T-helper 1 cell treated with Interleukin-12 subunit alpha and Interleukin-12 subunit beta and Interleukin-4 antibody, amounts not matched to agents 30 μg/mL and 1 μg/mL, for 36 hours (primary cell): Measurements from ENCODE around the gene TRIM52.
"Not testable (repeated sequence)": the region's sequence is repeated elsewhere in the genome, so short reads cannot be mapped to it uniquely, and the experiment has no call there.

ENCODE experiments used
- H3K27ac Mint-ChIP-seq: one replicate; pipeline ENCODE4 v1.8.0; 2021; ENCODE audit warnings: mild to moderate bottlenecking, mixed read lengths
- H3K27me3 Mint-ChIP-seq: one replicate; pipeline ENCODE4 v1.8.0; 2021; ENCODE audit warnings: low read depth, mixed read lengths
- H3K36me3 Mint-ChIP-seq: one replicate; pipeline ENCODE4 v1.8.0; 2021; ENCODE audit warnings: low read depth, mixed read lengths
- H3K4me1 Mint-ChIP-seq: one replicate; pipeline ENCODE4 v1.8.0; 2021; ENCODE audit warnings: low read depth, mixed read lengths
- H3K4me3 Mint-ChIP-seq: one replicate; pipeline ENCODE4 v1.8.0; 2021; ENCODE audit warnings: mild to moderate bottlenecking, moderate library complexity, mixed read lengths
- H3K9me3 Mint-ChIP-seq: one replicate; pipeline ENCODE4 v1.8.0; 2021; ENCODE audit warnings: mixed read lengths

Gene TRIM52

GRCh38 chr5:181260720-181261319 is at the start of gene TRIM52:
TRIM52 (minus strand) TSS chr5:181261143; CDS start chr5:181260813, 330 bp downstream.
- Mint-ChIP-seq H3K4me1 (peaks cover 41% of the 10 kb centered on the region), H3K4me3 (peak within 1 kb of the TSS; percentile 99), H3K27me3 (no peaks in the 10 kb centered on the region), H3K36me3 (peaks cover 29% of the 10 kb centered on the region), H3K27ac (peak within 1 kb of the TSS; percentile 94), H3K9me3 (no peaks in the 10 kb centered on the region)

DNA sequence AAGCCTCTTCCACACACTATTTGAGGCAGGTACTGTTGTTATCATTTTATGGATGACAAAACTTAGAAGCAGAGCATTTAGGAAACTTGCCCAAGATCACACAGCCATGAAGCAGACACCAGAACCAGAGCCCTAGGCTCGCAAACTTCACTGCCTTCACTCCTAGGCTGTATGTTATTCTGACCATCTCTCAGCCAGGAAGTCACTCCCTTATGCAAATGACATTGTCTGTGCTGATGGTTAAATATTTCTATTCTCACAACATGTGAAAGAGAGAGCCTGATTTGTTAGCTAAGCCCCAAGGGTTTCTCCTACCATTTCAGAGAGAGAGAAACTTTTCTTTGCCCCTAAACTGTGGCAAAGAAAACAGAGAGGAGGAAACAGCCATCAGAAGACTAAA is 26.4 kb upstream of the TRIM52 start:
- not testable (repeated sequence) for H3K9me3 Mint-ChIP-seq, H3K27ac Mint-ChIP-seq, H3K4me3 Mint-ChIP-seq, H3K27me3 Mint-ChIP-seq, H3K36me3 Mint-ChIP-seq, H3K4me1 Mint-ChIP-seq

GRCh38 chr5:181285962-181286705 is 25.2 kb upstream of the TRIM52 start:
- H3K9me3 Mint-ChIP-seq, H3K27me3 Mint-ChIP-seq, H3K4me3 Mint-ChIP-seq, H3K4me1 Mint-ChIP-seq, H3K36me3 Mint-ChIP-seq, H3K27ac Mint-ChIP-seq: not testable (repeated sequence)

GRCh38 chr5:181283841-181284755 is 23.2 kb upstream of the TRIM52 start:
- H3K27ac Mint-ChIP-seq, H3K4me1 Mint-ChIP-seq, H3K9me3 Mint-ChIP-seq, H3K4me3 Mint-ChIP-seq, H3K27me3 Mint-ChIP-seq, H3K36me3 Mint-ChIP-seq: not testable (repeated sequence)

GRCh38 chr5:181283347-181283746 is 22.4 kb upstream of the TRIM52 start:
- Mint-ChIP-seq H3K9me3 (no peaks in the 10 kb centered on the region), H3K4me3 (no peak overlapping the region), H3K4me1 (no peaks in the 10 kb centered on the region), H3K27me3 (peaks cover under 1% of the 10 kb centered on the region), H3K27ac (no peak overlapping the region), H3K36me3 (no peaks in the 10 kb centered on the region)

DNA sequence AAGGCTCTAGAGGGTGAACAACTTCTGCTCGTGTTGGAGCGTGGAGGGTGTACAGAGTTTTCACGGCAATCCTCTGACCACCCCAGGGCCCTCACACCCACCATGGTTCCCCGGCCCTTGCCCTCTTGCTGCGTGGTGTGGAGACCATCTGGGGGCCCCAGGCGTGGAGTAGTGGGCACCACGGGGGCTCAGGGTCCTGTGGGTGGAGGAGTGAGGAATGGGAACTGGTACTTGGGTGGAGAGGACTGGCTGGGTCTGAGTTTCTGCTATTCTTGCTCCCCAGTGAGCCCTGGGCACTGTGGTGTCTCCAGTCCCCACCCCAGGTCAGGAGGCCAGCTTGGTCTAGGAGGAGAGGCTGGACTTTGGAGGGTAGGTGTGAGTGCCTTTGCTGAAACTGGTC is 21.9 kb upstream of the TRIM52 start:
- Mint-ChIP-seq H3K27ac (no peak overlapping the region), H3K4me3 (no peak overlapping the region), H3K4me1 (no peaks in the 10 kb centered on the region), H3K36me3 (no peaks in the 10 kb centered on the region), H3K9me3 (no peaks in the 10 kb centered on the region), H3K27me3 (peaks cover 3% of the 10 kb centered on the region)

DNA sequence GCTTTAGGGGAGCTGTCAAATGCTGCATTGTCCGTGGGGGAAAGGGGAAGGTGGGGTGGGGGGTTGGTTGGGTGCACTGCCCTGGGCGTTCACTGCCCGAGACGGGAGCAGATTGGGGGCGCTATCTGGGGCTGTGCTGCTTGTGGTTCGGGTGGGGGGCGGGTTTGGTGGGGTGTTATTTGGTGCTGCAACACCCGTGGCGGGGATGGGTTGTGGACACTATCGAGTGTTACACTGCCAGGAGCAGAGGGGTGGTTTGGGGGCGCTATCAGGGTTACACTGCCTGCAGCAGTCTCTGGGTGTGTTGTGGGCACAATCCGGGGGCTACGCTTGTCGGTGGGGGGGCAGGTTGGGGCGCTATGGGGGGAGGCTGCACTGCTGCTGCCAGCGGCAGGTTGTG is 21.5 kb upstream of the TRIM52 start:
- H3K9me3 Mint-ChIP-seq, H3K36me3 Mint-ChIP-seq, H3K4me3 Mint-ChIP-seq, H3K27ac Mint-ChIP-seq, H3K27me3 Mint-ChIP-seq, H3K4me1 Mint-ChIP-seq: not testable (repeated sequence)

- H3K27ac Mint-ChIP-seq: no peak overlapping the region
- H3K9me3 Mint-ChIP-seq: no peaks in the 10 kb centered on the region
- H3K4me1 Mint-ChIP-seq: no peaks in the 10 kb centered on the region
- peaks cover 8% of the 10 kb centered on the region for H3K27me3 Mint-ChIP-seq
- H3K36me3 Mint-ChIP-seq: no peaks in the 10 kb centered on the region
- no peak overlapping the region for H3K4me3 Mint-ChIP-seq
Measured at GRCh38 chr5:181281984-181282316, 21.0 kb upstream of the TRIM52 start.

DNA sequence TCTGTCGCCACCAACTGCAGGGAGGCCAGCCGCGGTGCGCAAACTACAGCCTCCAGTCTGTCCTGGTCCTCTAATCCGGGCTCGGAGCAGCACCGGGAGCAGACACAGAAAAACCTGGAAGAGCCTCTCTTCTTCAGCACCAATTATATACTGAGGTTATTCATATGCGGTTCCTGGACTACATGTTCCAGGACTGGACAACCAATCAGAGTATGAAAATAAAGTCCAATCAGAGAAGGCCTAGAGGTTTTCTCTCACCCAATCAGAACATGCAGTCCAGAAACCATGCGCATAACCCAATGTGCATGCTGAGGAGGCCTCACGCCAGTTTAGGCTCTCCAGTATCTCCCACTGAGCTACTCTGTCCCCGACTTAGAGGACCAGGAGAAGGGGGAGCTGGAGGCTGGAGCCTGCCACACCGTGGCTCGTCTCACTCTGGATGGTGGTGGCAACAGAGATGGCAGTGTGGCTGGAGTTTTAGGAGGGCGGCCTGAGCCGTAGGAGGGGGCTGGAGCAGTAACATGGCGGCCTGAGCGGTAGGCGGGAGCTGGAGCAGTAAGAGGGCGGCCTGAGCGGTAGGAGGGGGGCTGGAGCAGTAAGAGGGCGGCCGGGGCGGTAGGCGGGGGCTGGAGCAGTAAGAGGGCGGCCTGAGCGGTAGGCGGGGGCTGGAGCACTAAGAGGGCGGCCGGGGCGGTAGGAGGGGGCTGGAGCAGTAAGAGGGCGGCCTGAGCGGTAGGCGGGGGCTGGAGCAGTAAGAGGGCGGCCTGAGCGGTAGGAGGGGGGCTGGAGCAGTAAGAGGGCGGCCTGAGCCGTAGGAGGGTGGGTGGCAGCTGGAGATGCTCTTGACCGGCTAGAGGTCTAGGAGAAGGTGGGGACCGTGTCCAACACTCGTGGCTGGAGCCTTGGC is 20.4 kb upstream of the TRIM52 start:
- H3K36me3 Mint-ChIP-seq: no peaks in the 10 kb centered on the region
- H3K27ac Mint-ChIP-seq: no peak overlapping the region
- H3K9me3 Mint-ChIP-seq: no peaks in the 10 kb centered on the region
- peaks cover 12% of the 10 kb centered on the region for H3K27me3 Mint-ChIP-seq
- H3K4me1 Mint-ChIP-seq: no peaks in the 10 kb centered on the region
- no peak overlapping the region for H3K4me3 Mint-ChIP-seq

DNA sequence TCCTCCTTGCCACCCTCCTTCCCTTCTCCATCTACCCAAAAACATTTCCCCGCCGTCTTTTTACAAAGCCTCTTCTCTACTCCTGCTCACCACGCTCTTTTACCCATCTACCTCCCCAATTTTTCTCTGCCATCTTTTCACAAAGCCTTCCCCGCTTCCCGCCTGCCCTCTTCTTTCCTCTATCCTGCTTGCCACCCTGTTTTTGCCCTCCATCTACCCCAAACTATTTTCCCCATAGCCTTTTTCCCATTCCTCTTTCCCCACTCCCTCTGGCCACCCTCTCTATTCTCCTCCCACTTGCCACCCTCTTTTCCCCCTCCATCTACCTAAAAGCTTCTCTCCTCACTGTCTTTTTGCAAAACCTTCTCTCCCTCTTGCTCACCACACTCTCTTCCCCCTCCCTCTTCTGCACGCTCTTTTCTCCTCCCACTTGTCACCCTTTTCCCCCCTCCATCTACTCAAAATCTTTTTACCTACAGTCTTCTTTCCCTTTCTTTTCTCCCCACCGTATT is 19.4 kb upstream of the TRIM52 start:
- H3K36me3 Mint-ChIP-seq: no peaks in the 10 kb centered on the region
- H3K9me3 Mint-ChIP-seq: no peaks in the 10 kb centered on the region
- peaks cover 12% of the 10 kb centered on the region for H3K27me3 Mint-ChIP-seq
- H3K4me1 Mint-ChIP-seq: no peaks in the 10 kb centered on the region
- H3K4me3 Mint-ChIP-seq: no peak overlapping the region
- no peak overlapping the region for H3K27ac Mint-ChIP-seq

DNA sequence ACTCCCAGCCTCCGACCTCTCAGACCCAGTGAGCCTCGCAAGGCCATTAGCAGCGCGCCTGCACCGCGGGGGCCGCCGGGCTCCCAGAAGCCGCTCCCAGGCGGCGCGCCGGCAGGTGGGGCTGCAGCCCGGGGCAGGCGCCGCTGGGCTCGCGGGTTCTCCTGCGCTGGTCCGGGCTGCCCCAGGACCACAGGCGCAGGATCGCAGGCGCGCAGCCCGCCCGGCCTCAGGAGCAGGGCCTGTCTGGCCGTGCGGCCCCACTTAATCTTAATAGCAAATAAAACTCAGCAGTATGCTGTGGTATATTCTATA is 12.4 kb upstream of the TRIM52 start:
- not testable (repeated sequence) for H3K4me3 Mint-ChIP-seq, H3K36me3 Mint-ChIP-seq, H3K4me1 Mint-ChIP-seq, H3K27ac Mint-ChIP-seq, H3K9me3 Mint-ChIP-seq
- peaks cover 12% of the 10 kb centered on the region for H3K27me3 Mint-ChIP-seq

DNA sequence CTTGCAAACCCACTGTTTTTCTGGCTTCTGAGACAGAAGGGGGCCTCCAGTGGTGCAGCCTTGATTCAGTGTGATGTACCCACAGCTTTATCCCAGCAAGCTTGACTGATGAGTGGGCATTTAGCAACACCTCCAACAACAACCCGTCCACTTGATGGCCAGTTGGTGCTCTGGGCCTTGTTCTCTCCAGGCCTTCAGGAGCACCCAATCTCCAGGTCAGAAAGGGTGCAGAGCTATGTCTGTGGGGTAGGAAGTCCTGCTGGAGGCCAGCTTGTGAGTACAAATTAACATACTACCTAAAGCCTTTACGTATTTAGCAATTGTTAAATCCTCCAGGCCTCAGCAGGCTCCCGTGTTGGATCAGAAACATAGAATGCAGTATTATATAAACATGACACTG is 10.1 kb upstream of the TRIM52 start:
- Mint-ChIP-seq H3K9me3 (no peaks in the 10 kb centered on the region), H3K36me3 (no peaks in the 10 kb centered on the region), H3K27me3 (no peaks in the 10 kb centered on the region), H3K4me3 (no peak overlapping the region), H3K27ac (no peak overlapping the region), H3K4me1 (no peaks in the 10 kb centered on the region)

- H3K27me3 Mint-ChIP-seq, H3K27ac Mint-ChIP-seq, H3K4me3 Mint-ChIP-seq, H3K4me1 Mint-ChIP-seq, H3K9me3 Mint-ChIP-seq, H3K36me3 Mint-ChIP-seq: not testable (repeated sequence)
Measured at GRCh38 chr5:181267907-181268306, 7.0 kb upstream of the TRIM52 start.

DNA sequence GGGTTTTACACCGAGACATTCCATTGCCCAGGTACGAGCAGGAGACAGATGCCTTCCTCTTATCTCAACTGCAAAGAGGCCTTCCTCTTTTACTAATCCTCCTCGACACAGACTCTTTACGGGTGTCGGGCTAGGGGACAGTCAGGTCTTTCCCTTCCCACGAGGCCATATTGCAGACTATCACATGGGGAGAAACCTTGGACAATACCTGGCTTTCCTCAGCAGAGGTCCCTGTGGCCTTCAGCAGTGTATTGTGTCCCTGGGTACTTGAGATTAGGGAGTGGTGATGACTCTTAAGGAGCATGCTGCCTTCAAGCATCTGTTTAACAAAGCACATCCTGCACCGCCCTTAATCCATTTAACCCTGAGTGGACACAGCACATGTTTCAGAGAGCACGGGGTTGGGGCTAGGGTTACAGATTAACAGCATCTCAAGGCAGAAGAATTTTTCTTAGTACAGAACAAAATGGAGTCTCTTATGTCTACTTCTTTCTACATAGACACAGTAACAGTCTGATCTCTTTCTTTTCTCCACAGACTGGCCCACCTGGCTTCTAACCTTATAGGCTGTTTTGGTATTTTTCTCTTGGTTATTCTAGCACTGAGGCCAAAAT is 6.5 kb upstream of the TRIM52 start:
- not testable (repeated sequence) for H3K4me1 Mint-ChIP-seq, H3K4me3 Mint-ChIP-seq, H3K9me3 Mint-ChIP-seq, H3K27me3 Mint-ChIP-seq, H3K36me3 Mint-ChIP-seq, H3K27ac Mint-ChIP-seq
